ENCODE data around the gene FAM83F. TPM values are rescaled to one million over a fixed set of nuclear protein-coding genes. Genes with fewer than 3 reads are reported as not detected.

The FAM83F gene
- total and polyA plus RNA-seq, 12 donors: under 0.01 to 0.39 (median 0.11) TPM; not detected in 1

DNA sequence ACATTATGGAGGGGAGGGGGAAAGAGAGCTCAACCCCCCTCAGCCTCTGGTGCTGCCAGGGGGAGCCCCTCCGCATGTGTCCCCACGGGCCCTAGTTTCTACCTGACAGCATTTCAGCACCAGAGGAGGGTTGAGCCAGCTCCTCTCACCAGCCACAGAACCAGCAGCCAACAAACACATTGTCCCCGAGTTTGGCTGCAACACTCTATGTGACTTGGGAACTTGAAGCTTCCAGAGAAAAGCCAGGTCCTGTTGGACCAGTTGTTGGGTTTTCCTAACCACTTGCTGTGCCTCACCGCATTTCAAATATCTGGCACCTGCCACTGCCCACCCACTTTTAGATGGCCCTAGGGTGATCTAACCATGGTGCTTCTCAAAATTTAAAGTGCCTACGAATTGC lies 21.1 kb upstream of the FAM83F start:
- Histone ChIP-seq H3K9me3 (replicated peaks in 1 of 3) (no peaks in the 10 kb centered on the region), H3K4me3 (no peak overlapping the region), H3K27me3 (peaks cover 22% of the 10 kb centered on the region), H3K27ac (no peak overlapping the region), H3K4me1 (replicated peaks in 1 of 2) (no peaks in the 10 kb centered on the region), H3K36me3 (replicated peaks in 1 of 2) (no peaks in the 10 kb centered on the region)
- no peak for TF ChIP-seq POLR2A (IDR thresholded peaks at IDR 0.05)
- TF ChIP-seq, protein P1, sequence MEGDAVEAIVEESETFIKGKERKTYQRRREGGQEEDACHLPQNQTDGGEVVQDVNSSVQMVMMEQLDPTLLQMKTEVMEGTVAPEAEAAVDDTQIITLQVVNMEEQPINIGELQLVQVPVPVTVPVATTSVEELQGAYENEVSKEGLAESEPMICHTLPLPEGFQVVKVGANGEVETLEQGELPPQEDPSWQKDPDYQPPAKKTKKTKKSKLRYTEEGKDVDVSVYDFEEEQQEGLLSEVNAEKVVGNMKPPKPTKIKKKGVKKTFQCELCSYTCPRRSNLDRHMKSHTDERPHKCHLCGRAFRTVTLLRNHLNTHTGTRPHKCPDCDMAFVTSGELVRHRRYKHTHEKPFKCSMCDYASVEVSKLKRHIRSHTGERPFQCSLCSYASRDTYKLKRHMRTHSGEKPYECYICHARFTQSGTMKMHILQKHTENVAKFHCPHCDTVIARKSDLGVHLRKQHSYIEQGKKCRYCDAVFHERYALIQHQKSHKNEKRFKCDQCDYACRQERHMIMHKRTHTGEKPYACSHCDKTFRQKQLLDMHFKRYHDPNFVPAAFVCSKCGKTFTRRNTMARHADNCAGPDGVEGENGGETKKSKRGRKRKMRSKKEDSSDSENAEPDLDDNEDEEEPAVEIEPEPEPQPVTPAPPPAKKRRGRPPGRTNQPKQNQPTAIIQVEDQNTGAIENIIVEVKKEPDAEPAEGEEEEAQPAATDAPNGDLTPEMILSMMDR (IDR thresholded peaks at IDR 0.05): no peak
- DNase-seq: no peak
- WGBS, 4 donors: 54 to 73% (median 68%) methylated on average over 5 of the region's 5 CpGs
- intact Hi-C loops (cut with DNase I): no loop called here

DNA sequence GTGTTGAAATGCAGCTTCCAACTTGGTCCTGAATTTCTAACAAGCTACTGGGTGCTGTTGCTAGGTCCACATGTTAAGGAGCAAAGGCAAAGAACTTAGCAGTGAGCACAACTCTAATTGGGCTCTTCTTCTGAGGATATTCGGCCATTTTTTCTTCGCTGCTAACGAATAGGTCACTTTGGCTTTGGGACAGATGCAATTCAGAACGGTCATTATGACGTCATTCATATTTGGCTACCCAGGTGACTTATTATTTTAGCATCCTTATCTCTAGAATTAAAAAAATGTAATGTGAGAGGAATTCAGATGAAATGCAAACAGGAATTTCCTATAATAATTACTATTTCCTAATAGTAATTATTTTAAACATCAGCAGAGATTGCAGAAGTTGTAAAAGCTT lies 20.7 kb upstream of the FAM83F start:
- WGBS, 4 donors: 67 to 79% (median 73%) methylated on average over 5 of the region's 5 CpGs
- TF ChIP-seq POLR2A (IDR thresholded peaks at IDR 0.05): no peak
- TF ChIP-seq, protein P1 (IDR thresholded peaks at IDR 0.05): no peak
- H3K4me1 ChIP-seq (replicated peaks in 1 of 2): no peaks in the 10 kb centered on the region
- H3K36me3 ChIP-seq (replicated peaks in 1 of 2): no peaks in the 10 kb centered on the region
- no peak overlapping the region for H3K4me3 ChIP-seq
- no peak for DNase-seq
- no peaks in the 10 kb centered on the region for H3K9me3 ChIP-seq (replicated peaks in 1 of 3)
- no peak overlapping the region for H3K27ac ChIP-seq
- peaks cover 22% of the 10 kb centered on the region for H3K27me3 ChIP-seq
- intact Hi-C loops (cut with DNase I): no loop called here

GRCh38 chr22:39979048-39979447 lies 15.7 kb upstream of the FAM83F start:
- Histone ChIP-seq H3K27me3 (peaks cover 18% of the 10 kb centered on the region), H3K4me1 (replicated peaks in 1 of 2) (no peaks in the 10 kb centered on the region), H3K27ac (no peak overlapping the region), H3K4me3 (no peak overlapping the region), H3K9me3 (replicated peaks in 1 of 3) (no peaks in the 10 kb centered on the region), H3K36me3 (replicated peaks in 1 of 2) (no peaks in the 10 kb centered on the region)
- no peak for DNase-seq
- intact Hi-C loops (cut with DNase I): no loop called here
- WGBS, 4 donors: 68 to 79% (median 75%) methylated on average over 6 of the region's 6 CpGs
- no peak for TF ChIP-seq POLR2A (IDR thresholded peaks at IDR 0.05)
- TF ChIP-seq, protein P1 (IDR thresholded peaks at IDR 0.05): no peak

DNA sequence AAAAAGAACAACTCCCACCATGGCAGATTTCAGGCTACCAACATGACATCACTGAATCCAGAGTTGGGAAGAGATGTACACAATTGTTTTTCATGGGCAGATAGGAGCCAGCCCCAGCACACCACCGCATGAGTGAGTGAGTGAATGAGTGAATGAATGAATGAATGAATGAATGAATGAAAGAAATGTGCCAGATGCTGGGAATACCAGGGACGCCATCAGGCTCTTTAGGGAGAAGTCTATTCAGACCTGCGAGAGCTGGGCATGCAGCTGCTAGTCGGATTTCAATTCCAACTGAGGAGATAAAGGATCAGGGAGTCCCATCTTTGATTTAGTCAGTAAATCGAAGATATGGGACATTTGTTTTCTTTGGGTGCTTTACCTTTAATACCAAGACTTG lies 15.3 kb upstream of the FAM83F start:
- Histone ChIP-seq H3K27me3 (peaks cover 18% of the 10 kb centered on the region), H3K9me3 (replicated peaks in 1 of 3) (no peaks in the 10 kb centered on the region), H3K36me3 (replicated peaks in 1 of 2) (no peaks in the 10 kb centered on the region), H3K4me3 (no peak overlapping the region), H3K4me1 (replicated peaks in 1 of 2) (no peaks in the 10 kb centered on the region), H3K27ac (no peak overlapping the region)
- TF ChIP-seq, protein P1 (IDR thresholded peaks at IDR 0.05): no peak
- no peak for TF ChIP-seq POLR2A (IDR thresholded peaks at IDR 0.05)
- DNase-seq: no peak
- 83 to 95% (median 87%) methylated on average over 5 of the region's 5 CpGs for WGBS, 4 donors
- intact Hi-C loops (cut with DNase I): no loop called here
